HG02884 (cell line): ENCODE data around the gene ITM2C.

Source experiments
- ATAC-seq: cut with Tn5 transposase; IDR thresholded peaks from one replicate; pipeline ENCODE4 v1.9.1; 2021; ENCODE audit warnings: mild to moderate bottlenecking, moderate library complexity; ENCODE audit not compliant: unreplicated experiment

Gene ITM2C

GRCh38 chr2:230849633-230850357 is 14.9 kb upstream of the ITM2C start:
- no peak for ATAC-seq

GRCh38 chr2:230850358-230850658 is 14.4 kb upstream of the ITM2C start:
- no peak for ATAC-seq

- no peak for ATAC-seq
These were observed 12.6 kb upstream of the ITM2C start for GRCh38 chr2:230852113-230852512.

- ATAC-seq = no peak
These were observed 3.0 kb upstream of the ITM2C start for GRCh38 chr2:230861552-230862255.

- no peak for ATAC-seq
These were observed 2.5 kb upstream of the ITM2C start for GRCh38 chr2:230862292-230862691.

GRCh38 chr2:230863031-230863430 is 1.7 kb upstream of the ITM2C start:
- no peak for ATAC-seq

- no peak for ATAC-seq
These were observed 1.2 kb upstream of the ITM2C start for GRCh38 chr2:230863442-230864121.

GRCh38 chr2:230864122-230864604 is 579 bp upstream of the ITM2C start:
- ATAC-seq = no peak

- ATAC-seq = no peak
These were observed 594 bp downstream of the ITM2C start for GRCh38 chr2:230865307-230865765.

GRCh38 chr2:230865766-230866755 is 1.3 kb downstream of the ITM2C start:
- no peak for ATAC-seq

GRCh38 chr2:230866756-230867523 is 2.2 kb downstream of the ITM2C start:
- ATAC-seq = no peak

GRCh38 chr2:230868161-230868946 is 3.6 kb downstream of the ITM2C start:
- no peak for ATAC-seq

- ATAC-seq = no peak
These were observed 4.5 kb downstream of the ITM2C start for GRCh38 chr2:230868947-230869913.

GRCh38 chr2:230869914-230870543 is 5.3 kb downstream of the ITM2C start:
- no peak for ATAC-seq

- ATAC-seq = no peak
These were observed 6.0 kb downstream of the ITM2C start for GRCh38 chr2:230870544-230871360.

GRCh38 chr2:230871361-230872150 is 6.8 kb downstream of the ITM2C start:
- ATAC-seq = no peak
